Gastroesophageal sphincter (tissue), 3 donors: ENCODE data around the gene FOXN3.

ENCODE experiments used
- EP300 ChIP-seq: sonication (generic); formaldehyde crosslinking; IDR thresholded peaks from one replicate; pipeline ENCODE4 v1.6.1; 2017; ENCODE audit warnings: antibody characterized with exemption, mild to moderate bottlenecking
- POLR2A ChIP-seq, 2 donors: fragments of 450-650 bp; IDR thresholded peaks; one replicate each; pipeline ENCODE4 v1.6.1; 2017; ENCODE audit warnings: antibody characterized with exemption in 2 of 2, mild to moderate bottlenecking in 2 of 2, moderate library complexity in 1 of 2
- POLR2AphosphoS5 ChIP-seq: sonication (generic); formaldehyde crosslinking; IDR thresholded peaks from one replicate; pipeline ENCODE4 v1.6.1; 2017; ENCODE audit warnings: antibody characterized with exemption
- TF ChIP-seq, protein P1 (sequence below), 4 experiments: fragments of 200-600 bp in 2 of 4; fragments of 450-650 bp in 2 of 4; sonication (generic) in 1 of 4; IDR thresholded peaks; one replicate each; pipeline ENCODE4 v1.5.1; 2017 to 2019; ENCODE audit warnings: antibody characterized with exemption in 4 of 4, mild to moderate bottlenecking in 2 of 4, moderate library complexity in 2 of 4

GRCh38 chr14:89198544-89199329, 218.3 kb downstream of the FOXN3 start:
- TF ChIP-seq, protein P1, sequence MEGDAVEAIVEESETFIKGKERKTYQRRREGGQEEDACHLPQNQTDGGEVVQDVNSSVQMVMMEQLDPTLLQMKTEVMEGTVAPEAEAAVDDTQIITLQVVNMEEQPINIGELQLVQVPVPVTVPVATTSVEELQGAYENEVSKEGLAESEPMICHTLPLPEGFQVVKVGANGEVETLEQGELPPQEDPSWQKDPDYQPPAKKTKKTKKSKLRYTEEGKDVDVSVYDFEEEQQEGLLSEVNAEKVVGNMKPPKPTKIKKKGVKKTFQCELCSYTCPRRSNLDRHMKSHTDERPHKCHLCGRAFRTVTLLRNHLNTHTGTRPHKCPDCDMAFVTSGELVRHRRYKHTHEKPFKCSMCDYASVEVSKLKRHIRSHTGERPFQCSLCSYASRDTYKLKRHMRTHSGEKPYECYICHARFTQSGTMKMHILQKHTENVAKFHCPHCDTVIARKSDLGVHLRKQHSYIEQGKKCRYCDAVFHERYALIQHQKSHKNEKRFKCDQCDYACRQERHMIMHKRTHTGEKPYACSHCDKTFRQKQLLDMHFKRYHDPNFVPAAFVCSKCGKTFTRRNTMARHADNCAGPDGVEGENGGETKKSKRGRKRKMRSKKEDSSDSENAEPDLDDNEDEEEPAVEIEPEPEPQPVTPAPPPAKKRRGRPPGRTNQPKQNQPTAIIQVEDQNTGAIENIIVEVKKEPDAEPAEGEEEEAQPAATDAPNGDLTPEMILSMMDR (IDR thresholded peaks at IDR 0.05) = no peak
- TF ChIP-seq POLR2AphosphoS5 (no peak), POLR2A (IDR thresholded peaks at IDR 0.05) (no peak), EP300 (no peak)
